Natural killer cell treated with Interleukin-12 subunit alpha and Interleukin-12 subunit beta and Interleukin-15 and Interleukin-18, amount 100 ng/mL, for 72 hours (primary cell): ENCODE data around the gene ITGB1BP2. TPM values are rescaled to one million over a fixed set of nuclear protein-coding genes. Genes with fewer than 3 reads are reported as not detected.
"Not testable (repeated sequence)": the region's sequence is repeated elsewhere in the genome, so short reads cannot be mapped to it uniquely, and the experiment has no call there.

ENCODE experiments used
- ATAC-seq, 2 donors: fragments of 150-1000 bp; cut with Tn5 transposase in 1 of 2; sonication (Bioruptor Pico), chemical (Tn5 transposase) in 1 of 2; 2 replicates each; pipeline ENCODE4 v1.10.0; 2021
- DNase-seq: peaks from one replicate; pipeline ENCODE4 v3.0.0; 2022; ENCODE audit warnings: low spot score
- H3K27ac Mint-ChIP-seq, 2 donors: 1 replicate in 1 of 2; 2 replicates in 1 of 2; pipeline ENCODE4 v1.8.0; 2022; ENCODE audit warnings: mixed read lengths in 2 of 2, mild to moderate bottlenecking in 1 of 2, moderate library complexity in 1 of 2
- H3K27me3 Mint-ChIP-seq, 2 donors: 1 replicate in 1 of 2; 2 replicates in 1 of 2; pipeline ENCODE4 v1.8.0; 2022; ENCODE audit warnings: mixed read lengths in 2 of 2
- H3K36me3 Mint-ChIP-seq: one replicate; pipeline ENCODE4 v1.8.0; 2022; ENCODE audit warnings: mixed read lengths
- H3K4me1 Mint-ChIP-seq, 2 donors: 1 replicate in 1 of 2; 2 replicates in 1 of 2; pipeline ENCODE4 v1.8.0; 2022; ENCODE audit warnings: low read depth in 2 of 2, mixed read lengths in 2 of 2, mild to moderate bottlenecking in 1 of 2
- H3K4me3 Mint-ChIP-seq: one replicate; pipeline ENCODE4 v1.8.0; 2022; ENCODE audit warnings: mixed read lengths
- H3K9me3 Mint-ChIP-seq: 2 replicates; pipeline ENCODE4 v1.8.0; 2022; ENCODE audit warnings: mixed read lengths
- total RNA-seq, 2 donors: library from RNA; stranded (reverse); gene quantifications; one replicate each; pipeline ENCODE4 v1.2.3, GENCODE V29; 2022

The ITGB1BP2 gene
- total RNA-seq, 2 donors from 2014 or later: 2.5 to 10.4 TPM

DNA sequence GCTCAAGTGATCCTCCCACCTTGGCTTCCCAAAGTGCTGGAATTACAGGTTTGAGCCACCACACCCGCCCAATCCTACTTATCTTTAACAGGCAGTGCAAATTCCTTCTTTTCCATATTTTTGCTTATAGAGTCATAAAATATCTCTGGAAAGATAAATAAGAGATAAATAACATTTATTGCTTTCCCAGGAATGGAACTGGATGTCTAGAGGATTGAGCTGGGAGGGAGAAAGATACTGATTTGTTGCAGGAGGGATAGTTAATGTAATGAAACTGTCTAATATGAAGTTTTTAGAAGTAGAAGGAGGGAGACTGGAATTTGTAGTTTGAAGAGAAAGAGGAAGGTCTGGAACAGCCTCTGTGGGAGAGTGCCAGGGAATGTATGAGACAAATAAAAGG, 20.2 kb downstream of the ITGB1BP2 start:
- H3K27ac Mint-ChIP-seq: no peak overlapping the region
- no peaks in the 10 kb centered on the region for H3K4me1 Mint-ChIP-seq
- peaks cover under 1% of the 10 kb centered on the region for H3K9me3 Mint-ChIP-seq
- no peak overlapping the region for H3K4me3 Mint-ChIP-seq
- H3K36me3 Mint-ChIP-seq: peaks cover 2% of the 10 kb centered on the region
- H3K27me3 Mint-ChIP-seq: no peaks in the 10 kb centered on the region
- DNase-seq (no peak), ATAC-seq (no peak)

- not testable (repeated sequence) for H3K9me3 Mint-ChIP-seq, DNase-seq, H3K4me1 Mint-ChIP-seq, H3K27me3 Mint-ChIP-seq, H3K27ac Mint-ChIP-seq, ATAC-seq, H3K36me3 Mint-ChIP-seq, H3K4me3 Mint-ChIP-seq
Observed at GRCh38 chrX:71324452-71324851, 22.9 kb downstream of the ITGB1BP2 start.

DNA sequence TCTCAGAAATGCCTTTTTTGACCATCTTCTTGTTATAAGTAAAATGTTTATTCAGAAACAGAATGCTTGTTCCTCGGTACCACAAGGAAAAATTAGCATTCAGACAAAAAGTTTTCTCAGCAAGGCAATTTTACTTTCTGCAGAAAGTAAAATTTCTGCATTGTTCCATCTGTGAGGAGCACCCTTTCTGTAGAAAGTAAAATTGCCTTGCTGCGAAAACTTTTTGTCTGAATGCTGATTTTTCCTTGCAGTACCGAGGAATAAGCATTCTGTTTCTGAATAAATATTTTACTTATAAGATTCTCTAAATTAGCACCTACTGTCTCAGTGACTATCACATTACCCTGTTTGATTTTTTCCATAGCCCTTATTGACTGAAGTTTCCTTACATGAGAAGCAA, 24.8 kb downstream of the ITGB1BP2 start:
- DNase-seq: no peak
- peaks cover 8% of the 10 kb centered on the region for H3K36me3 Mint-ChIP-seq
- no peaks in the 10 kb centered on the region for H3K4me1 Mint-ChIP-seq
- H3K27ac Mint-ChIP-seq: no peak overlapping the region
- no peak for ATAC-seq
- H3K4me3 Mint-ChIP-seq: no peak overlapping the region
- H3K27me3 Mint-ChIP-seq: no peaks in the 10 kb centered on the region
- H3K9me3 Mint-ChIP-seq: peaks cover 4% of the 10 kb centered on the region

GRCh38 chrX:71349151-71349665, 47.7 kb downstream of the ITGB1BP2 start:
- H3K27me3 Mint-ChIP-seq, H3K4me1 Mint-ChIP-seq, H3K9me3 Mint-ChIP-seq, ATAC-seq, H3K4me3 Mint-ChIP-seq, DNase-seq, H3K27ac Mint-ChIP-seq, H3K36me3 Mint-ChIP-seq: not testable (repeated sequence)

- not testable (repeated sequence) for DNase-seq, H3K36me3 Mint-ChIP-seq, H3K27me3 Mint-ChIP-seq, H3K27ac Mint-ChIP-seq, H3K4me1 Mint-ChIP-seq, H3K4me3 Mint-ChIP-seq, ATAC-seq, H3K9me3 Mint-ChIP-seq
Observed at GRCh38 chrX:71349867-71350266, 48.3 kb downstream of the ITGB1BP2 start.

- not testable (repeated sequence) for H3K27ac Mint-ChIP-seq, H3K4me1 Mint-ChIP-seq, H3K9me3 Mint-ChIP-seq, H3K27me3 Mint-ChIP-seq, H3K4me3 Mint-ChIP-seq, H3K36me3 Mint-ChIP-seq, DNase-seq
- ATAC-seq: peak in 1 of 2 donors; percentile 36
Observed at GRCh38 chrX:71352439-71352838, 50.9 kb downstream of the ITGB1BP2 start.

Other genes with a start within 250 kb of the ITGB1BP2 start
- gene SNX12, start 233.4 kb upstream of the ITGB1BP2 start, total RNA-seq: 10 to 100 TPM; 43.3 to 51.8 TPM
- gene FOXO4, start 205.9 kb upstream of the ITGB1BP2 start, total RNA-seq: 10 to 100 TPM; 10.0 to 20.6 TPM
- gene CXorf65, start 195.0 kb upstream of the ITGB1BP2 start, total RNA-seq: 10 to 100 TPM; 18.0 to 28.1 TPM
- 100 to 1,000 TPM; 241 to 512 TPM for gene IL2RG, start 190.2 kb upstream of the ITGB1BP2 start, total RNA-seq
- gene MED12, start 183.2 kb upstream of the ITGB1BP2 start, total RNA-seq: 10 to 100 TPM; 68.5 to 72.9 TPM
- gene NLGN3, start 156.9 kb upstream of the ITGB1BP2 start, total RNA-seq: 1 to 10 TPM in 1 of 2 donors, under 1 TPM in 1; 0.78 to 1.6 TPM
- gene GJB1, start 78.5 kb upstream of the ITGB1BP2 start, total RNA-seq: not detected
- gene ZMYM3, start 47.6 kb upstream of the ITGB1BP2 start, total RNA-seq: 10 to 100 TPM; 14.7 to 16.8 TPM
- gene NONO, start 18.1 kb upstream of the ITGB1BP2 start, total RNA-seq: 100 to 1,000 TPM; 403 to 406 TPM
- 10 to 100 TPM; 35.6 to 62.2 TPM for gene TAF1, start 64.6 kb downstream of the ITGB1BP2 start, total RNA-seq
- 100 to 1,000 TPM; 309 to 356 TPM for gene OGT, start 231.4 kb downstream of the ITGB1BP2 start, total RNA-seq